OCI-LY7 (cell line): ENCODE results near the gene MAPT. TPM values are rescaled to one million over a fixed set of nuclear protein-coding genes. Genes with fewer than 3 reads are reported as not detected.

Experiments
- BruUV-seq: library from RNA; stranded (reverse); fragments of 400-500 nt; replicated peaks from 2 replicates; lab custom pipeline; 2021; lab: Mats Ljungman, UMichigan
- CTCF ChIA-PET: fragments of 300-600 bp; sonication (Branson Sonifier 250); formaldehyde crosslinking; loops from one replicate; lab custom pipeline; 2022; ENCODE audit warnings: antibody characterized with exemption; ENCODE audit not compliant: unreplicated experiment; lab: Charles Lee
- POLR2A ChIA-PET: fragments of 300-600 bp; sonication (Branson Sonifier 250); formaldehyde crosslinking; loops from one replicate; lab custom pipeline; 2022; ENCODE audit warnings: antibody characterized with exemption; lab: Charles Lee
- DNase-seq: peaks from one replicate; pipeline ENCODE4 v3.0.0-alpha.2; 2015; ENCODE audit warnings: low spot score
- H2AFZ ChIP-seq: fragments of 200-600 bp; sonication (generic), shearing (Covaris generic); 2 replicates; pipeline ENCODE4 v1.6.1; 2014; ENCODE audit warnings: mild to moderate bottlenecking, antibody characterized with exemption, low read length, moderate library complexity
- H3K27ac ChIP-seq: fragments of 200-600 bp; sonication (generic); 2 replicates; pipeline ENCODE4 v1.5.1; 2014; ENCODE audit warnings: mixed run types, low read depth, mild to moderate bottlenecking, moderate library complexity, low read length, inconsistent platforms; ENCODE audit not compliant: poor library complexity, severe bottlenecking
- H3K36me3 ChIP-seq: fragments of 200-600 bp; sonication (generic); 2 replicates; pipeline ENCODE4 v1.6.1; 2014; ENCODE audit warnings: mild to moderate bottlenecking, antibody characterized with exemption, low read length, moderate library complexity, mixed read lengths; ENCODE audit not compliant: insufficient read depth
- H3K4me1 ChIP-seq: fragments of 200-600 bp; sonication (generic); 2 replicates; pipeline ENCODE4 v1.5.1; 2014; ENCODE audit warnings: mild to moderate bottlenecking, low read length; ENCODE audit not compliant: insufficient read depth, poor library complexity, severe bottlenecking
- H3K4me2 ChIP-seq: fragments of 200-600 bp; sonication (generic); 2 replicates; pipeline ENCODE4 v1.6.1; 2014; ENCODE audit warnings: mild to moderate bottlenecking, low read length
- H3K4me3 ChIP-seq: fragments of 200-600 bp; sonication (generic); 2 replicates; pipeline ENCODE4 v1.5.1; 2014; ENCODE audit warnings: mild to moderate bottlenecking, low read depth, low read length; ENCODE audit not compliant: poor library complexity, severe bottlenecking
- H3K79me2 ChIP-seq: fragments of 200-600 bp; sonication (generic); 2 replicates; pipeline ENCODE4 v1.6.1; 2016; ENCODE audit warnings: low read depth, mild to moderate bottlenecking, low read length, moderate library complexity, mixed read lengths; ENCODE audit not compliant: insufficient read depth
- H3K9me2 ChIP-seq: fragments of 200-600 bp; sonication (generic); 2 replicates; pipeline ENCODE4 v1.6.1; 2016; ENCODE audit warnings: mild to moderate bottlenecking, low read length, mixed read lengths; ENCODE audit not compliant: insufficient read depth
- H3K9me3 ChIP-seq: fragments of 200-600 bp; sonication (generic); 2 replicates; pipeline ENCODE4 v1.6.1; 2014; ENCODE audit warnings: mild to moderate bottlenecking, mixed run types, low read length, mixed read lengths
- H4K20me1 ChIP-seq: fragments of 200-600 bp; sonication (generic); 2 replicates; pipeline ENCODE4 v1.6.1; 2014; ENCODE audit warnings: mild to moderate bottlenecking, antibody characterized with exemption, low read length, moderate library complexity, mixed read lengths; ENCODE audit not compliant: insufficient read depth
- CTCF ChIP-seq: fragments of 200-600 bp; sonication (generic); conservative IDR thresholded peaks from 2 replicates; pipeline ENCODE4 v1.5.1; 2014; ENCODE audit warnings: mild to moderate bottlenecking, antibody characterized with exemption, low read length, moderate library complexity, mixed read lengths
- EZH2phosphoT487 ChIP-seq: fragments of 200-600 bp; sonication (generic); IDR thresholded peaks from 2 replicates; pipeline ENCODE4 v1.6.1; 2018; ENCODE audit warnings: low read depth, borderline replicate concordance, mild to moderate bottlenecking, mixed run types, antibody characterized with exemption, low read length, moderate library complexity, mixed read lengths
- intact Hi-C: fragments of 100-400 bp; cut with micrococcal nuclease; formaldehyde crosslinking; loops from one replicate; pipeline ENCODE4 v1.10.0; 2022; ENCODE audit not compliant: unreplicated experiment
- total RNA-seq, 2 experiments: library from RNA; depleted of rRNA in 1 of 2; stranded (reverse); fragments of >200 nt in 1 of 2; shearing (Covaris generic) in 1 of 2; gene quantifications; 2 replicates each; pipeline ENCODE4 v1.2.3, GENCODE V29; 2014 to 2022

The MAPT gene
- total RNA-seq, 2 experiments from 2014 or later = 0.44 TPM; not detected in 1

GRCh38 chr17:46039592-46040186 lies 145.3 kb downstream of the MAPT start:
- TF ChIP-seq EZH2phosphoT487 = no peak
- TF ChIP-seq CTCF = no peak
- peaks cover 98% of the 10 kb centered on the region for H3K36me3 ChIP-seq
- H2AFZ ChIP-seq = no peak overlapping the region

GRCh38 chr17:46042246-46042645 lies 147.9 kb downstream of the MAPT start:
- Histone ChIP-seq H3K4me3 (no peak overlapping the region), H3K9me3 (no peaks in the 10 kb centered on the region), H3K4me2 (no peak overlapping the region), H4K20me1 (no peaks in the 10 kb centered on the region), H2AFZ (no peak overlapping the region), H3K27ac (no peak overlapping the region), H3K4me1 (peaks cover 7% of the 10 kb centered on the region), H3K79me2 (peaks cover 4% of the 10 kb centered on the region; the same call in 1 of the 2 replicates), H3K36me3 (peaks cover 95% of the 10 kb centered on the region), H3K9me2 (no peaks in the 10 kb centered on the region)
- BruUV-seq = no TSS peak
- ChIA-PET CTCF (no interaction called here), POLR2A (no interaction called here)
- DNase-seq = no peak
- intact Hi-C loops = no loop called here
- TF ChIP-seq CTCF (no peak), EZH2phosphoT487 (no peak)

More at GRCh38 chr17:46039592-46040186, 145.3 kb downstream of the MAPT start:
- Histone ChIP-seq H3K4me2 (no peak overlapping the region), H3K4me3 (no peak overlapping the region), H3K4me1 (peaks cover 7% of the 10 kb centered on the region), H3K79me2 (peaks cover 3% of the 10 kb centered on the region; the same call in 1 of the 2 replicates), H3K9me3 (no peaks in the 10 kb centered on the region), H4K20me1 (no peaks in the 10 kb centered on the region), H3K9me2 (no peaks in the 10 kb centered on the region), H3K27ac (no peak overlapping the region)
- ChIA-PET POLR2A (interaction anchor here (0.5 kb wide), 1 partner anchor 9 kb away, joined by 5 read pairs; no protein-coding TSS in a partner anchor), CTCF (interaction anchor here (0.6 kb wide), 1 partner anchor 153 kb away, joined by 10 read pairs; the partner anchor contains the start of gene KANSL1)
- no TSS peak for BruUV-seq
- no peak for DNase-seq
- intact Hi-C loops = no loop called here

- TF ChIP-seq EZH2phosphoT487 = no peak
- TF ChIP-seq CTCF = no peak
- no peak for DNase-seq
- no peak overlapping the region for H3K4me2 ChIP-seq
- intact Hi-C loops = no loop called here
- no TSS peak for BruUV-seq
- no peaks in the 10 kb centered on the region for H4K20me1 ChIP-seq
- H3K27ac ChIP-seq = no peak overlapping the region
- H3K4me3 ChIP-seq = no peak overlapping the region
- no peak overlapping the region for H2AFZ ChIP-seq
- peaks cover 7% of the 10 kb centered on the region for H3K4me1 ChIP-seq
- POLR2A ChIA-PET = no interaction called here
- H3K9me3 ChIP-seq = no peaks in the 10 kb centered on the region
- H3K9me2 ChIP-seq = no peaks in the 10 kb centered on the region
- CTCF ChIA-PET = interaction anchor here (0.6 kb wide), 1 partner anchor 49 kb away, joined by 3 read pairs; no protein-coding TSS in a partner anchor
- peaks cover 4% of the 10 kb centered on the region; the same call in 1 of the 2 replicates for H3K79me2 ChIP-seq
- peaks cover 95% of the 10 kb centered on the region for H3K36me3 ChIP-seq
Observed at GRCh38 chr17:46042925-46043324, 148.6 kb downstream of the MAPT start.
